ENCODE results near the gene MLLT3. TPM values are rescaled to one million over a fixed set of nuclear protein-coding genes. Genes with fewer than 3 reads are reported as not detected.

Gene MLLT3
- total and polyA plus RNA-seq, 2 of the 8 experiments (the other 6 are each of a cell fraction or from before 2014, with no cell fraction given): 5.9 to 9.6 TPM

DNA sequence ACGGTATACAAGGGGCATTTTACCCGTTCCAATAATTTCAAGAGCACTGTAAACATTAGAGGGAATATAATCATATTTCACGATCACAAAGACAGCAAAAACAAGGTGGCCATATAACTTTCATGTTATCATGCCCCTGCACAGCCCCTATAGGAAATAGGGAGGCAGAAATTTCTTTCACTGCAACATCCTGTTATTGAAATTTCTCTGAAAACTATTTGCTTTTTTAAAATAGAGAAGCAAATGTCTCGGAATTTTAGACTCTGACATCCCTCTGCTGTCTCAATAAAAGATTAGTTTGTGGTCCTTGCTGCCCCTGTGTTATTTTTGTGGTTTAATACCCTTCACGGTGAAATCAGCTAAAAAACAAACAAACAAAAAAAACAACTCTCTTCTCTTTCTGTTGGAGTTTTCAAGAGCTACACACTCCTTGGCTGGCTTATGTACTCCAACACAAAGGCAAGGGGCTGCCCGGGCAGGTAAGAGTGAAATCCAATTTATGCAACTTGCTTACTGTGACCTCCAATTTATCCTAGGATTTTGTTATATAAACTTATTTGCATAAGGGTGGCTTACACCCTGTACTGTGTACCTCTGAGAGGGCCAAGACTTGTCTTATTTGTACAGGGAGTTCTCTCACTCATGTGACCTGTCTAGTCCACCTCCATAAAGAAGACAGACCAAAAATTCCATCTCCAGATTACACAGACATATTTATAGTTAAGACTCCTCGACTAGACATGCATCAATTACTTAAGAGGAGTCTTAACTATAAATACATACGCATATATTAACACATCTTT is 223.6 kb downstream of the MLLT3 start:
- POLR2A ChIA-PET (ENCODE audit: partially characterized antibody): no interaction called here
- Histone ChIP-seq H3K18ac (ENCODE audit: extremely low read depth, low read length) (no peak overlapping the region), H3K4ac (replicated peaks; ENCODE audit: insufficient read length, low read depth, low read length) (no peak overlapping the region), H2AK5ac (ENCODE audit: low read depth, low read length) (no peak overlapping the region), H3K27ac (ENCODE audit: low read depth, low read length) (no peak overlapping the region), H3K79me2 (ENCODE audit: control insufficient read depth in 1 of 2, insufficient read depth in 2 of 2, low read length in 2 of 2) (no peaks in the 10 kb centered on the region), H3K4me2 (ENCODE audit: insufficient read depth in 1 of 2, low read depth in 2 of 2, low read length in 2 of 2) (no peak overlapping the region), H3K9ac (replicated peaks in 1 of 4; ENCODE audit: extremely low read depth in 1 of 4, low read depth in 3 of 4, low read length in 3 of 4) (no peak overlapping the region), H3K4me1 (replicated peaks in 1 of 4; ENCODE audit: control insufficient read depth in 3 of 4, insufficient read depth in 4 of 4, low read length in 3 of 4) (peaks cover 0 to 3% (median 2%) of the 10 kb centered on the region in 4 experiments; a peak in 4 of 7 replicates), H3K9me3 (ENCODE audit: insufficient read depth in 2 of 2, low read depth in 1 of 2, low read length in 1 of 2) (no peaks in the 10 kb centered on the region), H3K56ac (replicated peaks; ENCODE audit: insufficient read length, low read depth, low read length) (no peak overlapping the region), H4K20me1 (replicated peaks in 1 of 2; ENCODE audit: control insufficient read depth in 1 of 2, insufficient read depth in 2 of 2, low read length in 2 of 2) (no peaks in the 10 kb centered on the region), H2BK120ac (replicated peaks; ENCODE audit: low read depth, low read length) (no peak overlapping the region), H3K27me3 (replicated peaks in 1 of 4; ENCODE audit: control insufficient read depth in 3 of 4, extremely low read depth in 1 of 4, insufficient read depth in 3 of 4, low read length in 3 of 4) (no peaks in the 10 kb centered on the region), H2BK15ac (ENCODE audit: low read length) (no peak overlapping the region), H4K91ac (replicated peaks; ENCODE audit: insufficient read length, low read length) (no peak overlapping the region), H3K36me3 (ENCODE audit: control insufficient read depth in 2 of 4, insufficient read depth in 4 of 4, low read length in 3 of 4) (no peaks in the 10 kb centered on the region), H2BK20ac (ENCODE audit: low read length) (no peak overlapping the region), H2AFZ (ENCODE audit: low read length) (no peak overlapping the region), H3K79me1 (ENCODE audit: low read depth, low read length) (no peaks in the 10 kb centered on the region), H2BK12ac (ENCODE audit: low read depth, low read length) (no peak overlapping the region), H3K4me3 (ENCODE audit: extremely low read depth in 1 of 4, insufficient read depth in 2 of 4, low read depth in 3 of 4, low read length in 4 of 4) (no peak overlapping the region), H2BK5ac (ENCODE audit: low read depth, low read length) (no peak overlapping the region), H3K23me2 (ENCODE audit: low read depth, low read length) (no peaks in the 10 kb centered on the region), H4K8ac (ENCODE audit: extremely low read depth, insufficient read depth, low read length) (no peak overlapping the region), H3K14ac (ENCODE audit: insufficient read length) (no peak overlapping the region), H4K5ac (ENCODE audit: insufficient read length, low read depth, low read length) (no peak overlapping the region), H3K23ac (ENCODE audit: insufficient read length) (no peak overlapping the region)
- DNase-seq (ENCODE audit: low read depth in 1 of 2, low spot score in 2 of 2) (no peak), FAIRE-seq (no peak)
- 80% methylated on average over 8 of the region's 8 CpGs; no CpG with 5 or more reads in 1 of the 2 experiments for WGBS, 2 experiments (ENCODE audit: extremely low coverage in 1 of 2, insufficient coverage in 1 of 2, insufficient read length in 1 of 2, insufficient replicate concordance in 2 of 2, low coverage in 1 of 2, low lambda C conversion rate in 2 of 2, missing lambda C conversion rate in 1 of 2)
- CTCF ChIA-PET (ENCODE audit: partially characterized antibody): no interaction called here
- TF ChIP-seq ZNF274 (IDR thresholded peaks at IDR 0.05; ENCODE audit: borderline replicate concordance, extremely low read depth, low read length) (no peak), JUN (IDR thresholded peaks at IDR 0.05; ENCODE audit: low read depth, low read length) (no peak), PHF8 (conservative IDR thresholded peaks at IDR 0.05; ENCODE audit: low read depth, low read length) (no peak), CREB1 (IDR thresholded peaks at IDR 0.05) (no peak), MAFK (IDR thresholded peaks at IDR 0.05; ENCODE audit: low read depth, low read length) (no peak), BACH1 (IDR thresholded peaks at IDR 0.05; ENCODE audit: low read length) (no peak), RFX5 (IDR thresholded peaks at IDR 0.05; ENCODE audit: borderline replicate concordance, low read depth, low read length) (no peak), CBX5 (IDR thresholded peaks at IDR 0.05; ENCODE audit: low read depth, low read length) (no peak), RXRA (IDR thresholded peaks at IDR 0.05; ENCODE audit: insufficient read depth, low read depth, low read length) (no peak)
- TF ChIP-seq, protein P1, sequence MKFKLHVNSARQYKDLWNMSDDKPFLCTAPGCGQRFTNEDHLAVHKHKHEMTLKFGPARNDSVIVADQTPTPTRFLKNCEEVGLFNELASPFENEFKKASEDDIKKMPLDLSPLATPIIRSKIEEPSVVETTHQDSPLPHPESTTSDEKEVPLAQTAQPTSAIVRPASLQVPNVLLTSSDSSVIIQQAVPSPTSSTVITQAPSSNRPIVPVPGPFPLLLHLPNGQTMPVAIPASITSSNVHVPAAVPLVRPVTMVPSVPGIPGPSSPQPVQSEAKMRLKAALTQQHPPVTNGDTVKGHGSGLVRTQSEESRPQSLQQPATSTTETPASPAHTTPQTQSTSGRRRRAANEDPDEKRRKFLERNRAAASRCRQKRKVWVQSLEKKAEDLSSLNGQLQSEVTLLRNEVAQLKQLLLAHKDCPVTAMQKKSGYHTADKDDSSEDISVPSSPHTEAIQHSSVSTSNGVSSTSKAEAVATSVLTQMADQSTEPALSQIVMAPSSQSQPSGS (IDR thresholded peaks at IDR 0.05; ENCODE audit: low read length): no peak

All from H1 (cell line).